GM12891 (cell line): ENCODE results near the gene DCC.

Source experiments
- DNase-seq: peaks from one replicate; pipeline ENCODE4 v3.0.0; 2011; ENCODE audit warnings: low spot score; ENCODE audit not compliant: insufficient read length
- FAIRE-seq: peaks from 2 replicates; lab custom pipeline; 2011; peaks lifted over from hg19 to GRCh38; lab: Jason Lieb, UNC
- PAX5 ChIP-seq: IDR thresholded peaks from 2 replicates; pipeline ENCODE4 v1.6.1; 2011; ENCODE audit warnings: low read length, moderate library complexity, mild to moderate bottlenecking; ENCODE audit not compliant: insufficient read depth, severe bottlenecking
- POLR2A ChIP-seq: IDR thresholded peaks from 2 replicates; pipeline ENCODE4 v1.6.1; 2011; ENCODE audit warnings: low read depth, low read length, control low read depth
- POLR2AphosphoS5 ChIP-seq: IDR thresholded peaks from 2 replicates; pipeline ENCODE4 v1.6.1; 2011; ENCODE audit warnings: low read depth, low read length, control low read depth
- POU2F2 ChIP-seq: IDR thresholded peaks from 2 replicates; pipeline ENCODE4 v1.6.1; 2011; ENCODE audit warnings: low read depth, mild to moderate bottlenecking, control low read depth, low read length, moderate library complexity
- SPI1 ChIP-seq: IDR thresholded peaks from 2 replicates; pipeline ENCODE4 v1.6.1; 2011; ENCODE audit warnings: low read depth, low read length, control low read depth
- TAF1 ChIP-seq: IDR thresholded peaks from 2 replicates; pipeline ENCODE4 v1.6.1; 2011; ENCODE audit warnings: low read depth, low read length, control low read depth

Gene DCC

GRCh38 chr18:53004798-53005197 lies 664.8 kb downstream of the DCC start:
- DNase-seq (no peak), FAIRE-seq (no peak)
- TF ChIP-seq PAX5 = no peak
- no peak for TF ChIP-seq POLR2A
- no peak for TF ChIP-seq POLR2AphosphoS5
- TF ChIP-seq SPI1 = no peak
- no peak for TF ChIP-seq TAF1
- TF ChIP-seq POU2F2 = no peak

GRCh38 chr18:53018791-53019190 lies 678.8 kb downstream of the DCC start:
- no peak for DNase-seq
- FAIRE-seq = no peak
- TF ChIP-seq TAF1 (no peak), PAX5 (no peak), POLR2AphosphoS5 (no peak), POU2F2 (no peak), POLR2A (no peak), SPI1 (no peak)

- TF ChIP-seq POLR2AphosphoS5 (no peak), POLR2A (no peak), TAF1 (no peak), SPI1 (no peak), PAX5 (no peak), POU2F2 (no peak)
- FAIRE-seq (no peak), DNase-seq (no peak)
Observed at GRCh38 chr18:53025247-53025646, 685.2 kb downstream of the DCC start.

- FAIRE-seq = no peak
- no peak for TF ChIP-seq PAX5
- no peak for TF ChIP-seq POLR2A
- TF ChIP-seq SPI1 = no peak
- no peak for TF ChIP-seq POLR2AphosphoS5
- no peak for TF ChIP-seq POU2F2
- no peak for TF ChIP-seq TAF1
- DNase-seq = no peak
Observed at GRCh38 chr18:53028565-53028964, 688.6 kb downstream of the DCC start.

- FAIRE-seq (no peak), DNase-seq (no peak)
- TF ChIP-seq SPI1 (no peak), POLR2A (no peak), POLR2AphosphoS5 (no peak), TAF1 (no peak), POU2F2 (no peak), PAX5 (no peak)
Observed at GRCh38 chr18:53033128-53033527, 693.1 kb downstream of the DCC start.

GRCh38 chr18:53038608-53039007 lies 698.6 kb downstream of the DCC start:
- DNase-seq (no peak), FAIRE-seq (no peak)
- no peak for TF ChIP-seq POLR2AphosphoS5
- no peak for TF ChIP-seq SPI1
- no peak for TF ChIP-seq POLR2A
- TF ChIP-seq POU2F2 = no peak
- no peak for TF ChIP-seq PAX5
- TF ChIP-seq TAF1 = no peak

GRCh38 chr18:53040286-53040685 lies 700.3 kb downstream of the DCC start:
- no peak for TF ChIP-seq POLR2A

GRCh38 chr18:53056064-53056463 lies 716.1 kb downstream of the DCC start:
- no peak for DNase-seq

More at GRCh38 chr18:53040286-53040685, 700.3 kb downstream of the DCC start:
- FAIRE-seq = no peak
- DNase-seq = no peak

GRCh38 chr18:53070788-53071187 lies 730.8 kb downstream of the DCC start:
- DNase-seq (no peak), FAIRE-seq (no peak)
- TF ChIP-seq SPI1 (no peak), PAX5 (no peak), POLR2A (no peak), POLR2AphosphoS5 (no peak), TAF1 (no peak), POU2F2 (no peak)

More at GRCh38 chr18:53056064-53056463, 716.1 kb downstream of the DCC start:
- TF ChIP-seq PAX5 = no peak
- FAIRE-seq = no peak

- no peak for DNase-seq
- TF ChIP-seq POLR2AphosphoS5 (no peak), TAF1 (no peak)
- no peak for FAIRE-seq
Observed at GRCh38 chr18:53080687-53081086, 740.7 kb downstream of the DCC start.

GRCh38 chr18:53093636-53094035 lies 753.6 kb downstream of the DCC start:
- no peak for DNase-seq
- TF ChIP-seq TAF1 = no peak
- no peak for TF ChIP-seq POLR2AphosphoS5
- no peak for TF ChIP-seq SPI1

GRCh38 chr18:53101536-53102105 lies 761.6 kb downstream of the DCC start:
- DNase-seq = no peak
- no peak for TF ChIP-seq PAX5
- no peak for TF ChIP-seq SPI1
- TF ChIP-seq POLR2A = no peak
- TF ChIP-seq POLR2AphosphoS5 = no peak
- no peak for TF ChIP-seq POU2F2
- TF ChIP-seq TAF1 = no peak
- no peak for FAIRE-seq

More at GRCh38 chr18:53093636-53094035, 753.6 kb downstream of the DCC start:
- no peak for FAIRE-seq
